Fibroblast of skin of scalp (primary cell): Measurements from ENCODE around the gene UBASH3A. TPM values are rescaled to one million over a fixed set of nuclear protein-coding genes. Genes with fewer than 3 reads are reported as not detected.

Experiments
- DNase-seq: peaks from one replicate; pipeline ENCODE4 v3.0.0-alpha.2; 2013
- polyA plus RNA-seq, 2 experiments: library from polyadenylated mRNA; unstranded; fragments of 120-200 nt; gene quantifications; one replicate each; pipeline ENCODE4 v1.2.1, GENCODE V29; 2013; ENCODE audit not compliant: insufficient read length in 2 of 2

The UBASH3A gene, protein sequence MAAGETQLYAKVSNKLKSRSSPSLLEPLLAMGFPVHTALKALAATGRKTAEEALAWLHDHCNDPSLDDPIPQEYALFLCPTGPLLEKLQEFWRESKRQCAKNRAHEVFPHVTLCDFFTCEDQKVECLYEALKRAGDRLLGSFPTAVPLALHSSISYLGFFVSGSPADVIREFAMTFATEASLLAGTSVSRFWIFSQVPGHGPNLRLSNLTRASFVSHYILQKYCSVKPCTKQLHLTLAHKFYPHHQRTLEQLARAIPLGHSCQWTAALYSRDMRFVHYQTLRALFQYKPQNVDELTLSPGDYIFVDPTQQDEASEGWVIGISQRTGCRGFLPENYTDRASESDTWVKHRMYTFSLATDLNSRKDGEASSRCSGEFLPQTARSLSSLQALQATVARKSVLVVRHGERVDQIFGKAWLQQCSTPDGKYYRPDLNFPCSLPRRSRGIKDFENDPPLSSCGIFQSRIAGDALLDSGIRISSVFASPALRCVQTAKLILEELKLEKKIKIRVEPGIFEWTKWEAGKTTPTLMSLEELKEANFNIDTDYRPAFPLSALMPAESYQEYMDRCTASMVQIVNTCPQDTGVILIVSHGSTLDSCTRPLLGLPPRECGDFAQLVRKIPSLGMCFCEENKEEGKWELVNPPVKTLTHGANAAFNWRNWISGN
- not detected for polyA plus RNA-seq (2013, experiment 1 of 2; ENCODE audit: insufficient read length)
- polyA plus RNA-seq (2013, experiment 2 of 2; ENCODE audit: insufficient read length) = not detected

DNA sequence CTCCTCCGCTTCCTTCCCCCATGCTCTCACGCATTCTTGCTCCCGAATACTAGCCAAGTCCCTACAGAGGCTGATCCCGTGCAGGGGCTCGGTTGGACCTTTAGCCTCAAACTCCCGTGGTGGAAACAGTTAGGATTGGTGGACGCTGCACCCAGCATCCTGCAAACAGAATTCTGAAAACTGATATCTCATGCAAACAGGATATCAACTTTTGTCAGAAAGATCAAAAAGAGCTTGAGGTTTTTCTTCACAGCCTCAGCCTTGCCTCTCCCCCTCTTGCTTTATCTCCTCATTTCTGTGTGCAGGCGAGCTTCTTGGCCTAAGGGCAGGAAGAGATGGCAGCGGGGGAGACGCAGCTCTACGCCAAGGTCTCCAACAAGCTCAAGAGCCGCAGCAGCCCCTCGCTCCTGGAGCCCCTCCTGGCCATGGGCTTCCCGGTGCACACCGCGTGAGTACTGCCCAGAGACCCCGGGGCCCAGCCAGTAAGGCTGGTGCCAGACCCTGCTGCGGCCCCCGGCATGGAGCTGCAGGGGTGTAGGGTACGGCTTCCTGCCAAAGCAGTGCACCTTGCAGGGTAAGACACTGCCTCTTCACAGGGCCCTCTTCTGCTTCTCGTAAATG is at the start of gene UBASH3A:
Gene UBASH3A, plus strand, starts transcription at position 292 of the 621 bp plus-strand sequence. Its CDS starts 44 bp downstream, at position 336.
- DNase-seq = no peak

DNA sequence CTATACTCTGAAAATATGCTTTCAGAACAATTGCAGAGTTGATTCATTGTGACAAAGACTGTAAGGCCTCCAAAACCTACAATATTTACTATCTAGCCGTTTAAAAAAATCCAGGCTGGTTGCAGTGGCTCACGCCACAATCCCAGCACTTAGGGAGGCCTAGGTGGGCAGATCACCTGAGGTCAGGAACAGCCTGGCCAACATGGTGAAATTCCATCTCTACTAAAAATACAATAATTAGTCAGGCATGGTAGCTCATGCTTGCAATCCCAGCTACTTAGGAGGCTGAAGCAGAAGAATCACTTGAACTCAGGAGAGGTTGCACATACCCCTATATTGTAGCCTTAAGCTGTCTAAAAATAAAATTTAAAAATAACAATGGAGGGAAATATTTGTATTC is 47.7 kb upstream of the UBASH3A start:
- no peak for DNase-seq

DNA sequence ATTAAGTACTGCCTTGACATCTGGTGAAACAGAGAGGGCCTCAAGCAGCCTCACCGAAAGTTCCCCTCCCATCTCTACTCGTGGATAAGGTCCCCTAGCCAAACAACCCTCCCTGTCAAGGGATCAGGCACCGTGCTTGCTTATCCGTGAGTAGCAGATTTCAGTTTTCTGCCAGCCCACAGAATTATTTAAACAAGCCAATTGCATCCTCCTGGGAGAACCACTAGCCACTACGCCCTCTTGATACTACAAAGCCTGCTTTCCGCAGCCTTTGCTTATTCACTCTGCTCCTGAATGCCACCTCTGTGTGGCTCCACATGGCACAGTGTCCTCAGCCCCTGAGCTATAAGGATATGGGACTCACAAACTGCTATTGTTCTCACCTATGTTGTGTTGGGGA is 47.1 kb upstream of the UBASH3A start:
- no peak for DNase-seq

DNA sequence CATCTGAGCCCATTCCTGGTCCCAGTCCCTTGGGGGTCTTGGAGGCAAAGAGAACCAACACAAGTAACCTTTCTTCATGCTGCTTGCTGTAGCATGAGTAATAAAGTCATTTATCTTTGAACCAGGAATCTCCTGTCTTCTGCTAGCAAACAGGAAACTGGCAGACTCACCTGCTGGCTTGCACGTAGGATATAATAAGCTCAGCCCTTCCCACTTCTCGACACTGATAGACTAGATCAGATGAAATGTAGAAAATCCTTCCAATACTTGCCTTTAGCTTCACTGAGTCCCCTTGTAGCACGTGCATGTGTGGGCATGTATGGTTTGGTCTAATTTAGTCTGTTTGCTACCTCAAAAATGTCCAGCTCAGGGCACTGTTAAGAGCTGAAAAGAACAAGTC is 46.4 kb upstream of the UBASH3A start:
- DNase-seq = no peak

DNA sequence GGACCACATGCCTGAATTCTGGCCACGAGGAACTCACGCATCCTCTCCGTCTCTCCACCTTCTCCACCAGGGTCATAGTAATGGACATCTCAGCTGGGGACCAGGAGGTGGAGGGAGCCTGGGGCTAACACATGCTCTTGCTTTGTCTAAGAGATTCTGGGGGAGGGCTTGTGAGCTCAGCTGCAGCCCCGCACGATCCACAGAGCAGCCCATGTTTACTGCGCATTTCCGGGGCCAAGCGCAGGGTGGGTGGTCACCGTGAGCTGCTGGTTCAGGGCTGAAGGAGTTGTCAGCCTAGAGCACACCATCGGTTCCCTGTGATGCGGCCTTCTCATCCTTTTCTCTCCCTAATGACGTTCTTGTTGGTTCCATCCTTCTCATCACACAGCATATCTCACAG is 45.4 kb upstream of the UBASH3A start:
- no peak for DNase-seq

DNA sequence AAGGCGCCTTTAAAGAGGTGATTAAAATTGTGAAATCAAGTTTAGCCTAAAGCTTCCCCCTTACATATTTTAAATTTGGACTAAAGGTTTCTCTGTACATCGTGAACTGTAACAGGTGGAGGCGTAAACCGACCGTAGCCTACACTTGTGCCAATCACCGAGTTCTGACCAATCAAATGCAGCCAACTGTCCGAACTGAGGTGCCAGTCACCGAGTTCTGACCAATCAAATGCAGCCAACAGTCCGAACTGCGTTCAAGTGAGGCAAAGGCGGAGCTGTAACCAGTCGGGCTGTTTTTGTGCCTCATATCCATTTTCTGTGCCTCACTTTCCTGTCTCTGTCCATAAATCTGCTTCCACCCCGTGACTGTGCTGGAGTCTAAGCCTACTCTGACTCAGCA is 44.8 kb upstream of the UBASH3A start:
- no peak for DNase-seq

DNA sequence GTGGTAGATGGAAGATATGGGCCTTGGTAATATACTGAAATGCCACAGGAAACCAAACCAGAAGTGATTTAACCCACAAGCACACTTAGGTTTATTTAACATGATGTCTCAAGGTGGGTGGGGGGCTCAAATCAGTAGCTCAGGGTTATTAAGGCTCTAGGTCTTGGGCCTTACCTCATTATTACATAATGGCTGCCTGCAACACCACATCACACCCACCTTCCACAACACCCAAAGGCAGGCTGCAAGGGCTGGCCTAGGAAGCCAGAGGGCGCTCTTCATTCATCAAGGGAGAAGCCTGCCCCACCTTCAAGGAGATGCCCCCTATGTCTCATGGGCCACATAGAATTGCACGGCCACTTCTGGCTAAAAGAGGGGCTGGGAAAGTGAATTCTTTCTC is 43.4 kb upstream of the UBASH3A start:
- DNase-seq = no peak

DNA sequence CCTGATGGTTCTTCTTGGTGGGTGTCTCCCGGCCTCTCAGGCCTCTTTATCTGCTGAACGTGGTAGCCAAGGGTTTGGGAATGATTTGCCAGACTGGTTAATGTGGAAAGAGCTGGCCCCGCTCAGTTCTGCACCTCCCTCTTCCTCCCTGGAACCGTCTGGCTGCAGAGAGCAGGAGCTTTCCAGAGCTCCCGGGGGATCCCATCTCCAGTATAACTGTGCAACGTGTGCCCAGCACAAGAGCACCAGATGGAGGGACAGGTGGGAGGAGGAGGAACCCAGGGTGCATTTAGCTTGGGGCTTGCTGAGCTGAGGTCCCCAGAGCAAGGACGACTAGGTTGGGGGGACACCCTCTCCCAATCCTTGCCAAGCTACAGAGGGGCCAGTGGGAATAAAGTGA is 42.4 kb upstream of the UBASH3A start:
- no peak for DNase-seq

DNA sequence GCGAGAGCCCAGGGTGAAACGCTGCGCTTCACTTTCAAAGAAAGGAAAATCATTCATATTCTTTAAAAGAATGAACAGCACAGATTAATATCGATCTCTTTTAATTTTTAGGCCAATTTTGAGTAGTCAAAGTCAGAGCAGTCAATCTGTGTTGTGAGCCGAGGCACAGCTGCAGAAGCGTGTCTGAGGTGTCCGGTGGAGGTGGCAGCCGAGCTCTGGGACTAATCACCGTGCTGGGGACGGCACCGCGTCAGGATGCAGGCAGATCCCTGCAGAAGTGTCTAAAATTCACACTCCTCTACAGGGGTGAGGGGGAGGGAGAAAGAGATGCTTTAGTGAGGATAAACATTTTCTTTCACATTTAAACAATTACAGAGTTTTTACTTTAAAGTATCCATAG is 41.5 kb upstream of the UBASH3A start:
- no peak for DNase-seq

DNA sequence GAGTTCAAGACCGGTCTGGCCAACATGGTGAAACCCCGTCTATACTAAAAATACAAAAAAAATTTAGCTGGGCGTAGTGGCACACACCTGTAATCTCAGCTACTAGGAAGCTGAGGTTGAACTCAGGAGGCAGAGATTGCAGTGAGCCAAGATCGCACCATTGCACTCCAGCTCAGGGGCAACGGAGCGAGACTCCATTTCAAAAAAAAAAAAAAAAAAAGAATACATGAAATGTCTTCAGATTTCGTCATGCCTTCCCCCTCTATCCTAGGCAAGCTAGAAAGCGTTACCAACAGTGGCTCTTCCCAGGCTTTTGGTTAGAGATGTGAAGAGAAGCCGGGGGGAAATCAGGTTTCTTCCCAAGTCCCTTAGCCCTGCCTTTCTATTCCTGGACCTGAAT is 41.0 kb upstream of the UBASH3A start:
- no peak for DNase-seq

DNA sequence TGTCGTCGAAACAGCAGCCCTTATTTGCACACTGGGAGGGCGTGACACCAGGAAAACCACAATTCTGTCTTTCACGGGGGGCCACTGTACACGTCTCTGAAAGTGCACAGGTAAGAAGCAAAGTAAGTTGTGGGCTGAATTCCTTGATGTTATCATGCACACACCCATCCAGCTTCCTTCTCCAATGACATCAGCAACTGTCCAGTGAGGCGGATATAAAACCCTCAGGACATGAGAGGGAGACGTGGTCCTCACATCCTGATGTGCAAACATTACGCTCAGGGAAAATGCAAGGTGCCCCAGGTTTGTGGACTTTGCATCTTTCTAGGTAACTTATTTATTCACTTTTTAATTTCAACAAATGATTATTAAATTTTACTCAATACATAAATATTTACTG is 40.4 kb upstream of the UBASH3A start:
- DNase-seq = no peak

DNA sequence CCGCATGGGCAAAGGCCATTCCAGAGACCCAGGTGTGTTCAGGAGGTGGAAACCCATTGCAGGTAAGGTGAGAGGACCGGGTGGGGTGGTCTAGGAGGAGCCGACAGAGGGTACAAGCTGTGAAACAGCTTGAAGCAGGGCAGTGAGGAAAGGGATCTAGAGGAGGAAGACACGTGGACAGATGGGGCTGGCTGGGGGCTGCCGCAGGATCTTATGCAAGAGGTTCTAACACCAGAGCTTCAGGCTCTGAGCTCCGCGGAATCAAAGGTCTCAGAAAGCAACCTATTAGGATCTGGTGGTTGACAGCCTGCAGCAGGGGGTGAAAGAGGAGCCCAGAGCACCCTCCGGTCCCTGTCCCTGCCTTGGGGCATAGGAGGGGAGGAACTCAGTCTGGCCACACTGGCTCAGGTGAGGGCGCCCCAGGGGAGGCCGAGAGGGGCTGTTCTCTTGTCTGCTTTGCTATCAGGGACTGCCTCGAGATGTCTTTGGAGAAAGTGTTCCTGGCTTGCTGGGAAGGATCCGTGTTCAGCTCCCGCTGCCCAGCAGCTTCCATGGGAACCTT is 39.3 kb upstream of the UBASH3A start:
- DNase-seq = no peak

DNA sequence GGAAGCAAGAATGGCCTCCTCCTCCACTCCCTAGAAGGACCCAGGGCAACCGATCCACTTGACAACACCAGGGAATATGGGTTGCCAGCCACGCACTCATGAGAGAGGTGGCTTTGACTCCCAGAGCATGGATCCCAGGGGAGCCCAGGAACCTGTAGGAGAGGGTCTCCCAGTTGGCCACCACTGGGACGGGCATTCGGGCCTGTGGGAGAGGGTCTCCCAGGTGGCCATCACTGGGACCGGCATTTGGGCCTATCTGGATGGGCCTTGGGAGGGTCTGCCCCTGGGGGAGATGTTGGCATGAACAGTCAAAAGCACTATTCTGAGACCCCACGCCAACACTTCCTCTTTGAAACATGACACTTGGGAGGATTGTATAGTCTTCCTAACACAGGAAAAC is 37.9 kb upstream of the UBASH3A start:
- DNase-seq = no peak

DNA sequence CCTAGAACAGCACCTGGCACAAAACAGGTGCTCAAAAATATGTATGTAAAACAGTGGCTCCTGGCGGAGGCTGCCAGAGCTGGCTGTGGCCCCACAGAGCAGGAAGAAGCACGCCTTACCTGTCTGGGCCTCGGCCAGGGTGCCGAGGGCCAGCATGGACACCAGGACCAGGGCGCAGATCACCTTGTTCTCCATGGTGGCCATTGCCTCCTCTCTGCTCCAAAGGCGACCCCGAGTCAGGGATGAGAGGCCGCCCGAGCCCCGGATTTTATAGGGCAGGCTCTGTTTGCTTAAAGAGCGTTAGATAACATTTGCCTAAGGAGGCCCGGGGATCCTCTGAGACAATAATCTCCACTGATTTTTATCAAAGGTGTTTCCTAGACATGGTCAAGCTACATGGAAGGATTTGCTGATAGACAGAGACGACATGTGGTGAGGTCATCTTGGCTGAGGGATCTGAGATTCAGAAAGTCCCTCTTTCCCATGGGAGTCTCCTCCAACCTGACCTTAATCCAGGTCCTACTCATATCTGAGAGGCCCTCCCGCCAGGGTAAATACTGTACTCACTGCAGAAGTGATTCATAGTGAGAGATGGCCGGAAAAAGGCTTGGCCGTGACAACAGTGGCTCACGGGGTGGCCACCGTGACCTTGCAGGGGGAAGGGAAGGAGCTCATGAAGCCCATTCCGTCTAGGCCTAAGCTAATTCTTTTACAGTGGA is 37.3 kb upstream of the UBASH3A start, which contains the start of gene TFF1:
Gene TFF1, minus strand, starts transcription at position 244 of the 719 bp plus-strand sequence. Its CDS starts 40 bp downstream, at position 204.
- no peak for DNase-seq

DNA sequence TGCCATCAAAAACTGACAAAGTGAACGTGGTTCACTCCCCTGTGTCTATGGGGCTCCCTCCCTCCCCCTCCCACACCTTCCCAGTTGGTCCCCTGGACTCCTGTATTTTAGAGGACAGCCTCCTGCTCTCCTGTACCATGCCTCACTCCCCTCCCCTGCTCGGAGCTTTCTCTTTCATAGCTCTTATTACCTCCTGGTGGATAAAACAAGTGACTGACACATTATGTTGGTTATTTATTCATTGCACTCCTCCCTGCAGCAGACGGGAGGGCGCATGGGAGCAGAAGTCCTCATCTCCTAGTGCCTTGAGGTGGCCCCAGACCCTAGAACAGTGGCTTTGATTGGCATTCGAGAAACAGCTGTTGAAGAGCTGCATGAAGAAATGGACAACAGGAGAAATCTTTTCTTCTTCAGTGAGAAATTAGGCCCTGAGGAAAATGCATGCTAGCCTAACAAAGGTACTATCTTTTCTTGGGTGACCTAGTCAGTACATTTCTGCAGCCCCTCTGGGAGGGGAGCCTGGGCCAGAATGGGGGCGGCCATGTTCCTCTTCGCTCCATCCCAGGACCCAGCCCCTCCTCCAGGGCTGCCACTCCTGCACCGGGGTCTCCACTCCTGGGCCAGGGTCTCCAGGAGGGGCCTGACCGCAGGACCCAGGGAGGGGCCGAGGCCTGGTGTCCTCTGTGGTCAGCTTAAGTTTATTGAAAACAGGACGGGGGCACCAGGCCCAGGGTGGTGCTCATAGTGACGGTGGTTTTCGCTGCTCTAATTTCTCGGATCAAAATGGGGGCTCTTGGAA is 36.1 kb upstream of the UBASH3A start:
- no peak for DNase-seq

DNA sequence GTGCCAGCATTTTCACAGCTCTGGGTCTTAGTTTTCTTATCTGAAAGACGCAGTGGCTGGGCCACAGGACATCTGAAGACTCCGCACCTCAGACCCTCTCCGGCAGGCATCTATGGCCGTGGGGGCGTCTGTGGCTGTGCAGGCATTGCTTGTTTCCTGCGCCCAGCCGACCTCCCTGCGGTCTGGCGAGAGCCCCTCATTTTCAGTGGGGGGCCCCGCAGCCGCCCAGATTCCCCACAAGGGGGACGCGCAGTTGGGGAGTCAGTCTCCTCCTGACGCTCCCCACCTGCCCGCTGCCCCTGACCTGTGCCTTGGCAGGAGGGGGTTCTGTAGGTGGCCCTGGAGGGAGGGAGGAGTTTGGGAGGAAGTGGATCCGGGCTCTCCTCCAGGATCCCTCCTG is 33.9 kb upstream of the UBASH3A start:
- no peak for DNase-seq

DNA sequence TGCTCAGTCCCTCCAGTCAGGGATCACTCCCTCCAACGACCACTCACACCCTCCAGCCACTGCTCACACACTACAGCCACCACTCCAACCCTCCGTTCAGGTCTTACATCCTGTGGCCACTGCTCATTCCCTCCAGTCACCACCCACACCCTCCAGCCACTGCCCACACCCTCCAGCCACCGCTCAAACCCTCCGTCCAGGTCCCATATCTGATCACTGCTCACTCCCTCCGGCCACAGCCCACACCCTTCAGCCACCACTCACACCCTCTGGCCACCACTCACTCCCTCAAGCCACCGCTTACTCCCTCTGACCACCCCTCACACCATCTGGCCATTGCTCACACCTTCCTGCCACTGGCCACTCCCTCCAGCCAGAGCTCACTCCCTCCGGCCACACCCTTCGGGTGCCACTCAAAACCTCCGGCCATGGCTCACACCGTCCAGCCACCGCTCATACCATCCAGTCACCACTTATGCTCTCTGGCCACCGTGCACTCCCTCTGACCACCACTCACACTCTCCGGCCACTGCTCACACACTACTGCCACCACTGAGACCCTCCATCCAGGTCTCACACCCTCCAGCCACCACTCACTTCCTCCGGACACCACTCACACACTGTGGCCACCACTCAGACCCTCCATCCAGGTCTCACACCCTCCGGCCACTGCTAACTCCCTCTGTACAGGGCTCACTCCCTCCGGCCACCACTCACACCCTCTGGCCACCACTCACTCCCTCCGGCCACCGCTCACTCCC is 32.6 kb upstream of the UBASH3A start:
- no peak for DNase-seq

DNA sequence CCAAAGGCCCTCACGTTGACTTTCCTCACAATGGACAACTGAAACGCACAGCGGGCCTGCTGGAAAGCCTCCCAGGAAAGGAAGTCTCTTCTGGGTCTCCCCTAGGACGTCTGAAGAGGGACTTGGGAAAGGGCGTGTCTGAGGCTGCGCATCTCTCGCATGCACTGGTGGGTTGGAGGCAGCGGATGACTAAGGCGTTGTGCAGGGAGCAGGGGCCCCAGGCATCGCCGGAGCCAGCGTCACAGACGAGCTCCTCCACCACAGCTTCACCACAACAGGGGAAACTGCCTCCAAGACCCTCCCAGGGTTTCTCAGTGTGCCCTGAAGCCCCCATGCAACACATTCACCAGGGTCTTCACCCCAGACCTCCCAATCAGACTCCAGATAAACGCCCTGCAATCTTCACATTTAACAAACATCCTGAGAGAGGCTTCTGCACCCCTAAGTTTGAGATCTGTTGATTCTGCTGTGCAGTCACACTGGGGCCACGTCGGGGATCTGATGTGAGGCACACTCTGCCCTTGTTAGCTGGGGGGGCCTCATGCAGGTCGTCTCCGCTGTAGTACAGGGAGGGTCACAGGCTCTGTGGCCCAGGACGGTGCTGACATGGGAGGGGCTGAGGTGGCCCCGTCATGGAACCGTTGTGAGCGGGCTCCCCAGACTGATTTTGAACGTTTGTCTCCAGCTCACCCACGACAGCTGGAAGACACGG is 30.4 kb upstream of the UBASH3A start:
- DNase-seq = no peak

DNA sequence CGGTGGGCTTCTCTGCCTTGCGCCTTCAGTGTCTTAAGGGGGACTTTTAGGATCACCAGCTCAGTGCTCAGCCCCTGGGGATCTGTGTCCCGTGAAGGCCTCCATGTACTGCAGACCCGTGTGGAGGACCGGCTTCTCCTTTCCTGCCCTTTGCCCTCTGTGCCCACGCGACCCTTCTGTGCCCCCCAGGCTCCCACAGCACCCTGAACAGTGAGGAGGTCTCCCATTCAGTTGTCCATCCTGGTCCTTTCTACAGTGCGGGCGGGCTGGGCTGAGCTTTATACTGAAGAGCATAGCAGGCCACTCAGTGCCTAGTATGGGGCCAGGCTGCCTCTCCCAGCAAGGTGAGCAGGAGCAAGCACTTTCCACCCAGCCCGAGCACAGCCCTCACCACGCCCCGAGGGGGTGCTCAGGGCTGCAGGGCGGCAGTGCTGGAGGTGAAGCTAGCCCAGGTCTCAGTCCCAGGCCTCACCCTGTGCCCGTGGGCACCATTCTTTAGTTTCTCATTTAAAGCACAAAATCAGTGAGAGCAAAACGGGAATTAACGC is 29.7 kb upstream of the UBASH3A start:
- DNase-seq = no peak

DNA sequence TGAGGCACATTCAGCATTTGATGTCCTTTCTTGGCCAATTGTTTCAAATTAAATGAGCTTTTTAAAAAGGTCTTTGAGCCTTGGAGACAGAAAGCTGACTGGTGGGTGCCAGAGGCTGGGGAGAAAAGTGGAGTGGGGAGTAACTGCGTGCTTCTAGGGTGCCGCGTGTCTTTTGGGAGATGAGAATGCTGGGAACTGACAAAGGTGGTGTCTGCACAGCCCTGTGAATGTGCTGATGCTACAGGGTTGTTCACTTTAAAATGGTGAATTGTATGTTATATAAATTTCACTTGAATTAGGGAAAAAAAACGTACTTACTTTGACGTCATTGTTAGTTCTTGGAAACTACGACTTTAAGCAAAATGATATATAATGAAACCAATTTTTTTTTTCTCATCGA is 29.2 kb upstream of the UBASH3A start:
- DNase-seq = no peak
